Loucy (cell line): ENCODE results near the gene ENDOG.

Experiments used
- EZH2phosphoT487 ChIP-seq: fragments of 200-600 bp; IDR thresholded peaks from 2 replicates; pipeline ENCODE4 v1.6.1; 2018; ENCODE audit warnings: antibody characterized with exemption, mild to moderate bottlenecking, moderate library complexity, borderline replicate concordance
- TF ChIP-seq, protein P1 (sequence below): fragments of 200-600 bp; sonication (generic); conservative IDR thresholded peaks from 2 replicates; pipeline ENCODE4 v1.5.1; 2014; ENCODE audit warnings: mild to moderate bottlenecking, antibody characterized with exemption, low read length

- TF ChIP-seq, protein P1, sequence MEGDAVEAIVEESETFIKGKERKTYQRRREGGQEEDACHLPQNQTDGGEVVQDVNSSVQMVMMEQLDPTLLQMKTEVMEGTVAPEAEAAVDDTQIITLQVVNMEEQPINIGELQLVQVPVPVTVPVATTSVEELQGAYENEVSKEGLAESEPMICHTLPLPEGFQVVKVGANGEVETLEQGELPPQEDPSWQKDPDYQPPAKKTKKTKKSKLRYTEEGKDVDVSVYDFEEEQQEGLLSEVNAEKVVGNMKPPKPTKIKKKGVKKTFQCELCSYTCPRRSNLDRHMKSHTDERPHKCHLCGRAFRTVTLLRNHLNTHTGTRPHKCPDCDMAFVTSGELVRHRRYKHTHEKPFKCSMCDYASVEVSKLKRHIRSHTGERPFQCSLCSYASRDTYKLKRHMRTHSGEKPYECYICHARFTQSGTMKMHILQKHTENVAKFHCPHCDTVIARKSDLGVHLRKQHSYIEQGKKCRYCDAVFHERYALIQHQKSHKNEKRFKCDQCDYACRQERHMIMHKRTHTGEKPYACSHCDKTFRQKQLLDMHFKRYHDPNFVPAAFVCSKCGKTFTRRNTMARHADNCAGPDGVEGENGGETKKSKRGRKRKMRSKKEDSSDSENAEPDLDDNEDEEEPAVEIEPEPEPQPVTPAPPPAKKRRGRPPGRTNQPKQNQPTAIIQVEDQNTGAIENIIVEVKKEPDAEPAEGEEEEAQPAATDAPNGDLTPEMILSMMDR = peak; percentile 61
- TF ChIP-seq EZH2phosphoT487 = no peak
These were observed at the start of gene ENDOG for GRCh38 chr9:128818099-128818838.
